Stimulated activated CD4-positive, alpha-beta T cell treated with anti-CD3 and anti-CD28 coated beads, Interleukin-15, amount 100 ng/mL, for 24 hours (primary cell): ENCODE results near the gene SLC17A2.
A peak's percentile ranks its signal among the peaks of the same experiment; 100 is the strongest.

ENCODE experiments used
- DNase-seq: peaks from one replicate; pipeline ENCODE4 v3.0.0-alpha.2; 2020

Gene SLC17A2

DNA sequence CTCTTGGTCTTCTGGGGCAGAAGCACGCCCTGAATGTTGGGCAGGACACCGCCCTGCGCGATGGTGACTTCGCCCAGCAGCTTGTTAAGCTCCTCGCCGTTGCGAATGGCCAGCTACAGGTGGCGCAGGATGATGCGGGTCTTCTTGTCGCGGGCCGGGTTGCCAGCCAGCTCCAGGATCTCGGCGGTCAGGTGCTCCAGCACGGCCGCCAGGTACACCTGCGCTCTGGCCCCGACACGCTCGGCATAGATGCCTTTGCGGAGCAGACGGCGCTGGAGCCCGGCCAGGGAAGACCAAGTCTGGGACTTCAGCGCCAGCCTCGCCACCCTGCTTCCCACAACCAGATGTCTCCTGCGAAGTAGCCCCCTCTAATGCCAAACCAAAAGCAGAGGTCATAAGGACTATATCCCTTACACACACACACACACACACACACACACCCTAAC, 48.4 kb downstream of the SLC17A2 start:
- peak; percentile 38 for DNase-seq

- DNase-seq, result no peak
Observed at GRCh38 chr6:25880601-25881000, 49.9 kb downstream of the SLC17A2 start.

- no peak for DNase-seq
Observed at GRCh38 chr6:25878721-25879322, 51.7 kb downstream of the SLC17A2 start.

DNA sequence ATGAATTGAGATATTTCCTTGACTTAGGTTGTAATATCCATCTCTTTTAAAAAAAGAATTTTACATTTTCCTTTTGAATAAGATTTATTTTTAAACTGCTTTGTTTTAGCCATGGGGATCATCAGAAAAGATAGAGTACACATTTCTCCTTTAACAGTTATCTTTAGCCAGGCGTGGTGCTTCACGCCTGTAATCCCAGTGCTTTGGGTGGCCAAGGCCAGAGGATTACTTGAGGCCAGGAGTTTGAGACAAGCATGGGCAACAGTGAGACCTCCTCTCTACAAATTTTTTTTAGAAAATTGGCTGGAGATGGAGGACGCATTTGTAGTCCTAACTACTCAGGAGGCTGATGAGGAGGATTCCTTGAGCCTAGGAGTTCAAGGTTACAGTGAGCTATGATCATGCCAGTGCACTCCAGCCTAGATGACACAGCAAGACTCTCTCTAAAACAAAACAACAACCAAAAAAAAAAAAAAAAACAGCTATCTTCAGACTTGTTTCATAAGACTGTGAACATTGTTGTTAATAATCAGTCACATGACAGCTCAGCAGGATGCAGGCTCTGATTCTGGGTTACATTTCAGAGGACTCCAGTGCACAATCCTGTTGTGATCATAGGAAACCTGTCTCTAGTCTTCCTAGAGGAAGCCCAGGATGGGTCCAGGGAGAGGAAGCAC, 54.4 kb downstream of the SLC17A2 start:
- DNase-seq, result no peak

- DNase-seq, result no peak
Observed at GRCh38 chr6:25875563-25875905, 55.0 kb downstream of the SLC17A2 start.

- no peak for DNase-seq
Observed at GRCh38 chr6:25874822-25875562, 55.5 kb downstream of the SLC17A2 start.

DNA sequence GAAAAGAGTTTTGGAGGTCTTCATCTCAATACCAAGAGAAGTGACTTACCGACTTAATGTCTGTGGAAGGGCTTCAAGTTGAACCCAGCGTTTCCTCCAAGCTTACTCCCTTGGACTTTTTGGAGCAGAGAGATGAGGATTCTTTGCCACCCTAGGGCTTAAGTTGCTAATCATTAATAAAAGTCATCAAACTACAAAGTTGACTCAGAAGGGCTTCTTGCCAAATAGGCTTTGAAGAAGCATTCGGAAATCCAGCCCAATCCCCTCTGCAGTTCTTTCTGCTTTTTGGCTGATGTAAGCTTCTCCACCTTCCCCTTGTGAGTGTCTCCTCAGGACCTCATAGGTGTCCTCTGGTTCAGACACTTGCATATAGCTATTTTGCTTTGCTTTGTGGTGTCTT, 56.4 kb downstream of the SLC17A2 start, which contains the start of gene SLC17A3:
TSS of gene SLC17A3 (minus strand) at position 126 of the 400 bp plus-strand sequence. CDS start 5,856 bp downstream, outside the sequence.
- DNase-seq, result no peak

GRCh38 chr6:25872814-25873213, 57.7 kb downstream of the SLC17A2 start:
- DNase-seq, result no peak

DNA sequence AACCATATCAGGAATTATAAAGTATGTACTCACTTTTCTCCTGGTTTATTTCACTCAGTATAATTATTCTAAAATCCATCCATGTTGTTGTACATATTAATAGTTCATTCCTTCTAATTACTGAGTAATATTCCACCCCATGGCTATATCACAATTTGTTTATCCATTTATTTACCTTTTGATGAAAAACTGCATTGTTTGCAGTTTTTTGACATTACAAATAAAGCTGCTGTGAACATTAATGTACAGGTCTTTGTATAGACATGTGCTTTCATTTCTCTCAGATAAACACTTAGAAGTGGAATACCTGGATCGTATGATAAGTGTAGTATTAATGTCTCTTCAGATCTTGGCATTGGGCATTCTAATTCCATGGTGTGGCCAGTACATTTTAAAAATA, 60.7 kb downstream of the SLC17A2 start:
- no peak for DNase-seq

DNA sequence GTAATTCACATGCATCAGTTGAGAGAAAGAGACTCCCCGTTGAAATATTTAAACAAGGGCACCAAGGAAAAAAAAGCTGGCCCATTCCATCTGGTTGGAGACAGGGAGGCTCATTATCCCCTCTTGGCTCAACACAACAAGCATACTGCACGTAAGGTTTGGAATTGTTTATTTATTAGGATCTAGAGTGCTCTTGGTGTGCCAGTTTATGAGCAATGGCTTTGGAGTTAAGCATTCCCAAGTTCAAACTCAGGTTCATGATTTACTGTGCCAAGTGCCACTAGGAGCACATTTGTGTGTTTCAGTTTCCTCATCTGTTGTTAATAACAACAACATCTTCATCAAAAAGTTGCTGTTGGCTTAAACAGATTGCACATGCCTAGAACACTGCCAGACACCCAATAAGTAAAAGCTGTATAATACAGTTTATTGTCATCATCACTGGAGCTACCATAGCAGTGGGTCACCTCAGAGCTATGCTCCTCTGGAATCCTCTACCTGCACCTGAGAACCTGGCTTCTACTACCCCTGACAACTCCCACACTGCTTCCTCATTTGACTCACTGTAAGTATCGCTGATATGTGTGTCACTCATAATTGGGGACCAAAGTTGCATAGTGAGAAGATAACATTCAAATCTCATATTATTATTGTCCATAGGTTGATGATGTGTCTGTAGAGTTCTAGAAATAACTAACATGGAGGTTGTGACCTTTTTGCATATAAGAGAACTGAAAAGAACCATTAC, 61.9 kb downstream of the SLC17A2 start:
- DNase-seq, result no peak

GRCh38 chr6:25866011-25866410, 64.5 kb downstream of the SLC17A2 start:
- DNase-seq, result no peak

GRCh38 chr6:25863360-25863759, 67.1 kb downstream of the SLC17A2 start:
- no peak for DNase-seq
